H1 (cell line): ENCODE measurements around the gene RANBP9. TPM values are rescaled to one million over a fixed set of nuclear protein-coding genes. Genes with fewer than 3 reads are reported as not detected.
A peak's percentile ranks its signal among the peaks of the same experiment; 100 is the strongest.

Experiments used
- CTCF ChIA-PET: fragments of 300-600 bp; sonication (Branson Sonifier 250); formaldehyde crosslinking; loops from one replicate; lab custom pipeline; 2021; ENCODE audit not compliant: partially characterized antibody; lab: Charles Lee
- POLR2A ChIA-PET: fragments of 300-600 bp; sonication (Branson Sonifier 250); formaldehyde crosslinking; loops from one replicate; lab custom pipeline; 2021; ENCODE audit warnings: inconsistent platforms; ENCODE audit not compliant: partially characterized antibody; lab: Charles Lee
- DNase-seq, 2 experiments: peaks; one replicate each; pipeline versions ENCODE4 v3.0.0 to v3.0.0-alpha.2; 2010 to 2022; ENCODE audit warnings: low spot score in 2 of 2, low read depth in 1 of 2, mixed read lengths in 1 of 2
- FAIRE-seq: peaks from 2 replicates; lab custom pipeline; 2011; peaks lifted over from hg19 to GRCh38; lab: Jason Lieb, UNC
- H2AFZ ChIP-seq: 2 replicates; pipeline ENCODE4 v1.8.1; 2012; ENCODE audit warnings: low read length, inconsistent platforms
- H2AK5ac ChIP-seq: 2 replicates; pipeline ENCODE4 v1.6.1; 2013; ENCODE audit warnings: low read depth, low read length
- H2BK120ac ChIP-seq: replicated peaks from 2 replicates; pipeline ENCODE3; 2013; ENCODE audit warnings: low read depth, low read length, inconsistent platforms
- H2BK12ac ChIP-seq: 2 replicates; pipeline ENCODE4 v1.6.1; 2013; ENCODE audit warnings: low read depth, low read length
- H2BK15ac ChIP-seq: 2 replicates; pipeline ENCODE4 v1.6.1; 2013; ENCODE audit warnings: low read length
- H2BK20ac ChIP-seq: 2 replicates; pipeline ENCODE4 v1.6.1; 2013; ENCODE audit warnings: low read length
- H2BK5ac ChIP-seq: 2 replicates; pipeline ENCODE4 v1.6.1; 2013; ENCODE audit warnings: low read depth, low read length
- H3K14ac ChIP-seq: 2 replicates; pipeline ENCODE4 v1.6.1; 2013; ENCODE audit warnings: inconsistent platforms; ENCODE audit not compliant: insufficient read length
- H3K18ac ChIP-seq: 2 replicates; pipeline ENCODE4 v1.6.1; 2013; ENCODE audit warnings: low read length; ENCODE audit errors: extremely low read depth
- H3K23ac ChIP-seq: 2 replicates; pipeline ENCODE4 v1.6.1; 2013; ENCODE audit warnings: inconsistent platforms; ENCODE audit not compliant: insufficient read length
- H3K23me2 ChIP-seq: 2 replicates; pipeline ENCODE4 v1.6.1; 2013; ENCODE audit warnings: low read depth, low read length
- H3K27ac ChIP-seq: 2 replicates; pipeline ENCODE4 v1.6.1; 2011; ENCODE audit warnings: low read depth, low read length, inconsistent platforms
- H3K27me3 ChIP-seq, 4 experiments: replicated peaks in 1 of 4; 1 replicate in 1 of 4; 2 replicates in 3 of 4; pipeline versions ENCODE4 v1.6.1 to v1.8.1; 2011 to 2013; ENCODE audit warnings: low read length in 3 of 4, mild to moderate bottlenecking in 3 of 4, inconsistent platforms in 2 of 4, mixed read lengths in 2 of 4, moderate library complexity in 1 of 4; ENCODE audit not compliant: control insufficient read depth in 3 of 4, insufficient read depth in 3 of 4; ENCODE audit errors: extremely low read depth in 1 of 4
- H3K36me3 ChIP-seq, 4 experiments: 2 replicates each; pipeline versions ENCODE4 v1.6.1 to v1.8.1; 2011 to 2013; ENCODE audit warnings: mild to moderate bottlenecking in 4 of 4, low read length in 3 of 4, moderate library complexity in 2 of 4, control low read depth in 1 of 4, inconsistent platforms in 1 of 4; ENCODE audit not compliant: insufficient read depth in 4 of 4, control insufficient read depth in 2 of 4
- H3K4ac ChIP-seq: replicated peaks from 2 replicates; pipeline ENCODE3; 2013; ENCODE audit warnings: low read length, low read depth, mixed read lengths, inconsistent platforms; ENCODE audit not compliant: insufficient read length
- H3K4me1 ChIP-seq, 4 experiments: replicated peaks in 1 of 4; 1 replicate in 1 of 4; 2 replicates in 3 of 4; pipeline versions ENCODE4 v1.6.1 to v1.8.1; 2011 to 2013; ENCODE audit warnings: low read length in 3 of 4, inconsistent platforms in 2 of 4, mixed read lengths in 1 of 4; ENCODE audit not compliant: insufficient read depth in 4 of 4, control insufficient read depth in 3 of 4
- H3K4me2 ChIP-seq, 2 experiments: 2 replicates each; pipeline versions ENCODE4 v1.6.1 to v1.8.1; 2011 to 2013; ENCODE audit warnings: low read depth in 2 of 2, low read length in 2 of 2, control low read depth in 1 of 2, inconsistent platforms in 1 of 2, mild to moderate bottlenecking in 1 of 2; ENCODE audit not compliant: insufficient read depth in 1 of 2
- H3K4me3 ChIP-seq, 4 experiments: fragments of 200-600, 300-600 bp in 1 of 4; sonication (generic), shearing (Covaris generic), sonication (Bioruptor Twin) in 1 of 4; 2 replicates each; pipeline versions ENCODE4 v1.5.1 to v1.8.1; 2011 to 2016; ENCODE audit warnings: low read length in 4 of 4, low read depth in 3 of 4, control low read depth in 2 of 4, inconsistent platforms in 2 of 4, mild to moderate bottlenecking in 2 of 4, mixed read lengths in 1 of 4, moderate library complexity in 1 of 4; ENCODE audit not compliant: insufficient read depth in 2 of 4; ENCODE audit errors: extremely low read depth in 1 of 4
- H3K56ac ChIP-seq: replicated peaks from 2 replicates; pipeline ENCODE3; 2013; ENCODE audit warnings: low read depth, mild to moderate bottlenecking, mixed read lengths, low read length, inconsistent platforms; ENCODE audit not compliant: insufficient read length
- H3K79me1 ChIP-seq: 2 replicates; pipeline ENCODE4 v1.6.1; 2013; ENCODE audit warnings: low read depth, low read length, control low read depth
- H3K79me2 ChIP-seq, 2 experiments: 2 replicates each; pipeline versions ENCODE4 v1.6.1 to v1.8.1; 2012 to 2013; ENCODE audit warnings: low read length in 2 of 2, mild to moderate bottlenecking in 2 of 2, inconsistent platforms in 1 of 2; ENCODE audit not compliant: insufficient read depth in 2 of 2, control insufficient read depth in 1 of 2
- H3K9ac ChIP-seq, 4 experiments: replicated peaks in 1 of 4; 1 replicate in 1 of 4; 2 replicates in 3 of 4; pipeline versions ENCODE4 v1.6.1 to v1.8.1; 2011 to 2013; ENCODE audit warnings: low read depth in 3 of 4, low read length in 3 of 4, control low read depth in 2 of 4, mild to moderate bottlenecking in 2 of 4, moderate library complexity in 2 of 4, inconsistent platforms in 1 of 4; ENCODE audit errors: extremely low read depth in 1 of 4
- H3K9me3 ChIP-seq, 2 experiments: 2 replicates each; pipeline versions ENCODE4 v1.6.1 to v1.8.1; 2012 to 2013; ENCODE audit warnings: mild to moderate bottlenecking in 2 of 2, moderate library complexity in 2 of 2, control low read depth in 1 of 2, inconsistent platforms in 1 of 2, low read depth in 1 of 2, low read length in 1 of 2, mixed read lengths in 1 of 2; ENCODE audit not compliant: insufficient read depth in 2 of 2
- H4K20me1 ChIP-seq, 2 experiments: replicated peaks in 1 of 2; 2 replicates each; pipeline versions ENCODE3 to v1.8.1; 2011 to 2013; ENCODE audit warnings: inconsistent platforms in 2 of 2, low read length in 2 of 2, mild to moderate bottlenecking in 1 of 2; ENCODE audit not compliant: insufficient read depth in 2 of 2, control insufficient read depth in 1 of 2
- H4K5ac ChIP-seq: 2 replicates; pipeline ENCODE4 v1.6.1; 2013; ENCODE audit warnings: low read length, low read depth, mixed read lengths, inconsistent platforms; ENCODE audit not compliant: insufficient read length
- H4K8ac ChIP-seq: 2 replicates; pipeline ENCODE4 v1.8.0; 2013; ENCODE audit warnings: mild to moderate bottlenecking, moderate library complexity, low read length, inconsistent platforms; ENCODE audit not compliant: insufficient read depth; ENCODE audit errors: extremely low read depth
- H4K91ac ChIP-seq: replicated peaks from 2 replicates; pipeline ENCODE3; 2013; ENCODE audit warnings: low read length, mixed read lengths, inconsistent platforms; ENCODE audit not compliant: insufficient read length
- BRCA1 ChIP-seq: IDR thresholded peaks from 2 replicates; pipeline ENCODE4 v1.6.1; 2012; ENCODE audit warnings: low read depth, low read length, improper control_type of control experiment
- KDM4A ChIP-seq: IDR thresholded peaks from one replicate; pipeline ENCODE4 v1.7.1; 2012; ENCODE audit warnings: low read depth, mild to moderate bottlenecking, moderate library complexity, low read length, inconsistent platforms; ENCODE audit not compliant: severe bottlenecking
- KDM5A ChIP-seq: fragments of 200-600 bp; IDR thresholded peaks from 2 replicates; pipeline ENCODE4 v1.7.1; 2012; ENCODE audit warnings: mild to moderate bottlenecking, low read length, inconsistent platforms, mixed read lengths
- POLR2A ChIP-seq, 2 experiments: IDR thresholded peaks; 1 replicate in 1 of 2; 2 replicates in 1 of 2; pipeline ENCODE4 v1.6.1; 2011; ENCODE audit warnings: low read depth in 2 of 2, low read length in 2 of 2, mild to moderate bottlenecking in 2 of 2; ENCODE audit errors: control extremely low read depth in 1 of 2
- RBBP5 ChIP-seq: IDR thresholded peaks from 2 replicates; pipeline ENCODE4 v1.7.1; 2012; ENCODE audit warnings: low read depth, mild to moderate bottlenecking, inconsistent platforms, low read length, moderate library complexity, borderline replicate concordance
- RFX5 ChIP-seq: IDR thresholded peaks from 2 replicates; pipeline ENCODE4 v1.6.1; 2011; ENCODE audit warnings: low read depth, low read length, improper control_type of control experiment, borderline replicate concordance
- SUZ12 ChIP-seq: fragments of 200-600 bp; sonication (generic); IDR thresholded peaks from 2 replicates; pipeline ENCODE4 v1.6.1; 2012; ENCODE audit warnings: mild to moderate bottlenecking, inconsistent platforms, low read length, moderate library complexity, mixed read lengths
- TAF7 ChIP-seq: optimal IDR thresholded peaks from 2 replicates; pipeline ENCODE3; 2011; ENCODE audit warnings: low read depth, mild to moderate bottlenecking, inconsistent platforms, low read length, moderate library complexity, borderline replicate concordance
- TCF12 ChIP-seq: IDR thresholded peaks from 2 replicates; pipeline ENCODE4 v1.6.1; 2011; ENCODE audit warnings: low read depth, mild to moderate bottlenecking, low read length
- YY1 ChIP-seq: IDR thresholded peaks from 2 replicates; pipeline ENCODE4 v1.6.1; 2011; ENCODE audit warnings: low read depth, mild to moderate bottlenecking, low read length
- ZNF274 ChIP-seq: IDR thresholded peaks from 2 replicates; pipeline ENCODE4 v1.7.0; 2012; ENCODE audit warnings: low read length, borderline replicate concordance; ENCODE audit errors: extremely low read depth
- WGBS, 2 experiments: shearing (Covaris generic) in 1 of 2; methylation state at CpG; one replicate each; pipeline versions ENCODE4 v1.1.6 to v1.1.7; 2013 to 2015; ENCODE audit warnings: low lambda C conversion rate in 2 of 2, mixed read lengths in 2 of 2, inconsistent platforms in 1 of 2, low coverage in 1 of 2, missing lambda C conversion rate in 1 of 2; ENCODE audit not compliant: insufficient replicate concordance in 2 of 2, insufficient coverage in 1 of 2, insufficient read length in 1 of 2; ENCODE audit errors: extremely low coverage in 1 of 2, missing lambda C conversion rate in 1 of 2; 5-methylcytosine and 5-hydroxymethylcytosine counted together
- polyA plus RNA-seq, 7 experiments: library from polyadenylated mRNA; depleted of rRNA in 3 of 7; stranded (reverse) in 5 of 7; unstranded in 2 of 7; fragments of >200 nt in 5 of 7; fragments of 200-250 nt in 2 of 7; gene quantifications; 1 replicate in 5 of 7; 2 replicates in 1 of 7; 4 replicates in 1 of 7; pipeline versions ENCODE4 v1.2.1 to v1.2.3, GENCODE V29; 2011 to 2013; ENCODE audit warnings: missing spikeins in 2 of 7, mixed read lengths in 2 of 7
- total RNA-seq: library from RNA; stranded (reverse); fragmentation: NEBNext Ultra II Directional; extraction: Animal tissue kit (Norgen Biotek cat#: 25700); gene quantifications from 2 replicates; pipeline ENCODE4 v1.2.1, GENCODE V29; 2021

Gene RANBP9
- total and polyA plus RNA-seq, 2 of the 8 experiments (the other 6 are each of a cell fraction or from before 2014, with no cell fraction given): 13.0 to 36.7 TPM

DNA sequence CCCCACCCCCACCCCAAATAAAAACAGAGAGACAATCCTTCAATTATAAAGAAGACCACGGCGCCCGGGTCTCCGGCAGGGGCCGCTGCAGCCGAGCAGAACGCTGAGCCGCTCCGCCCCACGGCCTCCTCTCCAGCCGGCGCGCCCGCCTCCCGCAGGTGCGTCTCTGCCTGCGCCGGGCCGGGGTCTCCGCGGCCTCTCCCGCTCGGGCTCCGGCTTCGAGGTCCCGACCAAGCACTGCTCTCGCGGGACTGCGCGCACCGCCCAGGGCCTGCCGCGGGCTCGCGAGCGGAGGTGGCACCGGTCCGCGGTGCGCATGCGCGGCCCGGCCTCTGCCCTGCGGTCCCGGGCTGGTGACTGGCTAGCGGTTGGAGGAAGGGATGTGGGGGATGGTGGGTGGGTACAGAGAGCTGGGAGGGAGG lies 137.5 kb downstream of the RANBP9 start:
- ChIA-PET POLR2A (interaction anchor here (0.6 to 5.1 kb wide), 21 partner anchors 12 to 246 kb away, joined by 3 to 32 read pairs (median 4); partner anchors contain the start of genes GFOD1, NOL7 and TBC1D7), CTCF (interaction anchor here (0.6 to 3.9 kb wide), 37 partner anchors 11 to 860 kb away, joined by 3 to 24 read pairs (median 6); partner anchors contain the start of genes NOL7 and TBC1D7)
- no peak overlapping the region for H2BK120ac ChIP-seq
- no peak overlapping the region for H3K23ac ChIP-seq
- WGBS, 2 experiments: 0% methylated on average over 42 of the region's 46 CpGs; no CpG with 5 or more reads in 1 of the 2 experiments
- 0 out of 2 replicates have a peak overlapping the region, but pooled peaks have one; percentile 88 for H2BK12ac ChIP-seq
- H3K4ac ChIP-seq: no peak overlapping the region
- H3K14ac ChIP-seq: no peak overlapping the region
- no peak overlapping the region for H2BK15ac ChIP-seq
- DNase-seq (peak; percentile 91 to 96), FAIRE-seq (no peak)
- peak overlapping the region; percentile 71 to 83; a peak in 3 of 4 replicates for H3K4me2 ChIP-seq
- peak overlapping the region; percentile 87 for H3K27ac ChIP-seq
- no peaks in the 10 kb centered on the region for H3K79me1 ChIP-seq
- no peaks in the 10 kb centered on the region for H3K9me3 ChIP-seq
- peak overlapping the region; percentile 62 to 90 (median 76); a peak in 6 of 7 replicates for H3K9ac ChIP-seq
- H2AK5ac ChIP-seq: no peak overlapping the region
- H3K4me1 ChIP-seq: peaks cover 0 to 6% (median 5%) of the 10 kb centered on the region in 4 experiments; a peak in 6 of 7 replicates
- H4K91ac ChIP-seq: no peak overlapping the region
- no peak overlapping the region for H3K56ac ChIP-seq
- H3K79me2 ChIP-seq: peaks cover 0 to 23% of the 10 kb centered on the region in 2 experiments; a peak in 2 of 4 replicates
- peaks cover 5% of the 10 kb centered on the region for H3K23me2 ChIP-seq
- H3K18ac ChIP-seq: no peak overlapping the region; the same call in 1 of the 2 replicates
- H4K20me1 ChIP-seq: no peaks in the 10 kb centered on the region
- H2BK5ac ChIP-seq: peak overlapping the region; percentile 94
- H4K5ac ChIP-seq: no peak overlapping the region
- H2BK20ac ChIP-seq: no peak overlapping the region
- H4K8ac ChIP-seq: peak overlapping the region; percentile 98
- peak overlapping the region; percentile 69 to 80 (median 75) for H3K4me3 ChIP-seq
- H2AFZ ChIP-seq: no peak overlapping the region
- H3K36me3 ChIP-seq: no peaks in the 10 kb centered on the region; a peak in 1 of 8 replicates
- no peaks in the 10 kb centered on the region for H3K27me3 ChIP-seq
- TF ChIP-seq SUZ12 (no peak), TCF12 (0 out of 2 replicates have a peak, but pooled peaks have one; percentile 32), KDM4A (peak; percentile 1), BRCA1 (peak; percentile 88), YY1 (no peak), KDM5A (no peak), RFX5 (no peak), ZNF274 (no peak), TAF7 (peak; percentile 38), RBBP5 (no peak), POLR2A (IDR thresholded peaks at IDR 0.05; ENCODE audit: control extremely low read depth in 1 of 2, low read depth in 2 of 2, low read length in 2 of 2) (peak; percentile 39 to 76; a peak in 2 of 3 replicates)
